ENCODE data around the gene STUB1. TPM values are rescaled to one million over a fixed set of nuclear protein-coding genes. Genes with fewer than 3 reads are reported as not detected.

Gene STUB1
- total and polyA plus RNA-seq, 8 donors = 43.5 to 307 (median 156) TPM

- Histone ChIP-seq H3K36me3 (peaks cover 0 to 18% (median 14%) of the 10 kb centered on the region in 4 donors), H3K9me3 (no peaks in the 10 kb centered on the region), H3K4me1 (peaks cover 54 to 78% (median 74%) of the 10 kb centered on the region in 4 donors), H3K27ac (peak overlapping the region; percentile 88 to 95 (median 90)), H3K27me3 (no peaks in the 10 kb centered on the region), H3K4me3 (peak overlapping the region; percentile 73 to 99 (median 90))
- 18 to 47% (median 24%) methylated on average over 22 to 24 of the region's 24 CpGs for WGBS, 5 donors
- intact Hi-C loops (cut with DNase I; ENCODE audit: low total_unique reads) = no loop called here
- TF ChIP-seq CTCF (IDR thresholded peaks at IDR 0.05) (peak in 4 of 7 experiments; percentile 22 to 46 (median 32)), POLR2AphosphoS5 (IDR thresholded peaks at IDR 0.05) (peak in 2 of 3 donors; percentile 4 to 21), EP300 (IDR thresholded peaks at IDR 0.05) (no peak), POLR2A (IDR thresholded peaks at IDR 0.05) (no peak)
- peak; percentile 76 to 83 for DNase-seq
These were observed 32.0 kb upstream of the STUB1 start for GRCh38 chr16:648071-648780.

- TF ChIP-seq POLR2A (IDR thresholded peaks at IDR 0.05) (no peak), EP300 (IDR thresholded peaks at IDR 0.05) (no peak), POLR2AphosphoS5 (IDR thresholded peaks at IDR 0.05) (peak in 2 of 3 donors; percentile 73 to 93)
- DNase-seq = peak; percentile 94 to 98
- peak within 1 kb of the TSS; percentile 88 to 95 (median 90) for H3K27ac ChIP-seq
- no peaks in the 10 kb centered on the region for H3K27me3 ChIP-seq
- intact Hi-C loops (cut with DNase I; ENCODE audit: low total_unique reads) = no loop called here
- no peaks in the 10 kb centered on the region for H3K9me3 ChIP-seq
- H3K4me3 ChIP-seq = peak within 1 kb of the TSS; percentile 73 to 99 (median 90)
- peaks cover 52 to 71% (median 67%) of the 10 kb centered on the region in 4 donors for H3K4me1 ChIP-seq
- peaks cover 0 to 26% (median 22%) of the 10 kb centered on the region in 4 donors for H3K36me3 ChIP-seq
- 1 to 5% (median 1%) methylated on average over 19 to 91 of the region's 91 CpGs for WGBS, 5 donors
These were observed 31.2 kb upstream of the STUB1 start, which contains the start of gene WDR90 for GRCh38 chr16:648781-649589. Gene WDR90, plus strand, starts transcription at chr16:649365. Its CDS starts 52 bp downstream, at chr16:649417.

DNA sequence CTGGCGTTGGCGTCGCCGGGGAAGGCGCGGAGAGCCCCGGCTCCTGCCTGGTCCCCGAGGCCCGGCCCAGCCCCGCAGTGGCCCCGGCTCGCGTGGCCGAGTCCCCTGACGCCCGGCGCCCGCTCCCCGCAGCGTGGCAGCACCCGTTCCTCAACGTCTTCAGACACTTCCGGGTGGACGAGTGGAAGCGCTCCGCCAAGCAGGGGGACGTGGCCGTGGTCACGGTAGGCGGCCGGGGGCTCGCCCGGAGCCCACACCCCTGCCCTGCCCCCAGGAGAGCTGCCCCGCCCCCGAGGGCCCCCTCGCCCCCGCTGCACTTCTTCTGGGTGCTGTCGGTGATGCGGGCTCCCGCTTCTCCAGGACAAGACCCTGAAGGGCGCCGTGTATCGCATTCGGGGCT is 30.6 kb upstream of the STUB1 start:
- no peak for DNase-seq
- Histone ChIP-seq H3K27ac (peak overlapping the region; percentile 88 to 95 (median 90)), H3K9me3 (no peaks in the 10 kb centered on the region), H3K4me1 (peaks cover 52 to 64% (median 62%) of the 10 kb centered on the region in 4 donors), H3K36me3 (peaks cover 0 to 29% (median 24%) of the 10 kb centered on the region in 4 donors), H3K4me3 (peak overlapping the region; percentile 73 to 99 (median 90)), H3K27me3 (no peaks in the 10 kb centered on the region)
- WGBS, 5 donors = 1 to 5% (median 2%) methylated on average over 4 to 44 of the region's 44 CpGs; no CpG with 5 or more reads in 1 of the 5 donors
- no peak for TF ChIP-seq POLR2AphosphoS5 (IDR thresholded peaks at IDR 0.05)
- no peak for TF ChIP-seq EP300 (IDR thresholded peaks at IDR 0.05)
- intact Hi-C loops (cut with DNase I; ENCODE audit: low total_unique reads) = loop anchor here (10.0 kb wide), 1 partner anchor 75 kb away; no protein-coding TSS in a partner anchor

DNA sequence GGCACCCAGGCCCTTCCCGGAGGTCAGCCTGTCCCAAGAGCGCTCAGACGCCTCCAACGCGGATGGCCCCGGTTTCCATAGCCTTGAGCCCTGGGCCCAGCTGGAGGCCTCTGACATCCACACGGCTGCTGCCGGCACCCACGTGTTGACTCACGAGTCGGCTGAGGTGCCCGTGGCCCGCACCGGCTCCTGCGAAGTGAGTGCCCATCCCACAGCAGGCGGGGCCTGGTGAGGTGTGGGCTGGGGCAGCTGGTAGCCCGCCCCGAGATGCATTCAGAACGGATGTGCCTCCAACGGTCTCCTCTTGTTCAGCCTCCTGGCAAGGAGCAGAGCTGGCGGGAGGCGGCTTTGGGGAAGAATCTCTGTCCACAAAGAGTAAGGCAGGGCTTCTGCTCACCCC is 28.4 kb upstream of the STUB1 start:
- no peak for TF ChIP-seq POLR2A (IDR thresholded peaks at IDR 0.05)
- no peak for TF ChIP-seq EP300 (IDR thresholded peaks at IDR 0.05)
- no peak for TF ChIP-seq CTCF (IDR thresholded peaks at IDR 0.05)
- TF ChIP-seq POLR2AphosphoS5 (IDR thresholded peaks at IDR 0.05) = no peak
- Histone ChIP-seq H3K9me3 (no peaks in the 10 kb centered on the region), H3K36me3 (peaks cover 7 to 51% (median 43%) of the 10 kb centered on the region in 4 donors), H3K4me3 (no peak overlapping the region), H3K27ac (no peak overlapping the region), H3K4me1 (peaks cover 34 to 43% (median 41%) of the 10 kb centered on the region in 4 donors), H3K27me3 (no peaks in the 10 kb centered on the region)
- DNase-seq = no peak
- WGBS, 5 donors = 90 to 99% (median 92%) methylated on average over 10 to 22 of the region's 22 CpGs
- intact Hi-C loops (cut with DNase I; ENCODE audit: low total_unique reads) = loop anchor here (10.0 kb wide), 1 partner anchor 77 kb away; no protein-coding TSS in a partner anchor

Data from stomach (tissue), 9 donors.